ENCODE measurements around the gene DMD. TPM values are rescaled to one million over a fixed set of nuclear protein-coding genes. Genes with fewer than 3 reads are reported as not detected.

The DMD gene
- polyA plus RNA-seq, 2 of the 4 experiments (the other 2 are of a cell fraction) = 0.03 TPM; not detected in 1

GRCh38 chrX:33218819-33219218, 7.5 kb upstream of the DMD start:
- no peak overlapping the region for H3K4me3 ChIP-seq
- no peaks in the 10 kb centered on the region for H3K9me3 ChIP-seq
- H3K27ac ChIP-seq = no peak overlapping the region
- no peaks in the 10 kb centered on the region for H3K4me1 ChIP-seq
- H3K4me2 ChIP-seq = no peak overlapping the region
- no peak for ATAC-seq
- ChIA-PET CTCF (no interaction called here), POLR2A (no interaction called here)
- TF ChIP-seq PHF8 (IDR thresholded peaks at IDR 0.05; ENCODE audit: borderline replicate concordance, low read depth) (no peak), ZC3H11A (IDR thresholded peaks at IDR 0.05) (no peak), EHF (CRISPR knock-in tag; IDR thresholded peaks at IDR 0.05) (no peak), CBX8 (IDR thresholded peaks at IDR 0.05) (no peak), CTCF (IDR thresholded peaks at IDR 0.05) (no peak), SMC3 (IDR thresholded peaks at IDR 0.05) (no peak), ZNF302 (CRISPR knock-in tag; IDR thresholded peaks at IDR 0.05) (no peak), RCOR1 (IDR thresholded peaks at IDR 0.05; ENCODE audit: low read depth, low read length) (no peak), POLR2A (IDR thresholded peaks at IDR 0.05; ENCODE audit: low read length) (no peak), RNF2 (IDR thresholded peaks at IDR 0.05; ENCODE audit: borderline replicate concordance, low read depth) (no peak), MYC (IDR thresholded peaks at IDR 0.05; ENCODE audit: borderline replicate concordance, low read length) (no peak), CHD2 (IDR thresholded peaks at IDR 0.05; ENCODE audit: low read length, partially characterized antibody) (no peak), HOXB13 (CRISPR knock-in tag; IDR thresholded peaks at IDR 0.05; ENCODE audit: low read depth) (no peak), HOXA7 (CRISPR knock-in tag; IDR thresholded peaks at IDR 0.05) (no peak), E2F6 (IDR thresholded peaks at IDR 0.05; ENCODE audit: borderline replicate concordance, low read depth) (no peak)
- TF ChIP-seq, protein P1, sequence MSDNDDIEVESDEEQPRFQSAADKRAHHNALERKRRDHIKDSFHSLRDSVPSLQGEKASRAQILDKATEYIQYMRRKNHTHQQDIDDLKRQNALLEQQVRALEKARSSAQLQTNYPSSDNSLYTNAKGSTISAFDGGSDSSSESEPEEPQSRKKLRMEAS (IDR thresholded peaks at IDR 0.05) = no peak
- TF ChIP-seq, protein P2, sequence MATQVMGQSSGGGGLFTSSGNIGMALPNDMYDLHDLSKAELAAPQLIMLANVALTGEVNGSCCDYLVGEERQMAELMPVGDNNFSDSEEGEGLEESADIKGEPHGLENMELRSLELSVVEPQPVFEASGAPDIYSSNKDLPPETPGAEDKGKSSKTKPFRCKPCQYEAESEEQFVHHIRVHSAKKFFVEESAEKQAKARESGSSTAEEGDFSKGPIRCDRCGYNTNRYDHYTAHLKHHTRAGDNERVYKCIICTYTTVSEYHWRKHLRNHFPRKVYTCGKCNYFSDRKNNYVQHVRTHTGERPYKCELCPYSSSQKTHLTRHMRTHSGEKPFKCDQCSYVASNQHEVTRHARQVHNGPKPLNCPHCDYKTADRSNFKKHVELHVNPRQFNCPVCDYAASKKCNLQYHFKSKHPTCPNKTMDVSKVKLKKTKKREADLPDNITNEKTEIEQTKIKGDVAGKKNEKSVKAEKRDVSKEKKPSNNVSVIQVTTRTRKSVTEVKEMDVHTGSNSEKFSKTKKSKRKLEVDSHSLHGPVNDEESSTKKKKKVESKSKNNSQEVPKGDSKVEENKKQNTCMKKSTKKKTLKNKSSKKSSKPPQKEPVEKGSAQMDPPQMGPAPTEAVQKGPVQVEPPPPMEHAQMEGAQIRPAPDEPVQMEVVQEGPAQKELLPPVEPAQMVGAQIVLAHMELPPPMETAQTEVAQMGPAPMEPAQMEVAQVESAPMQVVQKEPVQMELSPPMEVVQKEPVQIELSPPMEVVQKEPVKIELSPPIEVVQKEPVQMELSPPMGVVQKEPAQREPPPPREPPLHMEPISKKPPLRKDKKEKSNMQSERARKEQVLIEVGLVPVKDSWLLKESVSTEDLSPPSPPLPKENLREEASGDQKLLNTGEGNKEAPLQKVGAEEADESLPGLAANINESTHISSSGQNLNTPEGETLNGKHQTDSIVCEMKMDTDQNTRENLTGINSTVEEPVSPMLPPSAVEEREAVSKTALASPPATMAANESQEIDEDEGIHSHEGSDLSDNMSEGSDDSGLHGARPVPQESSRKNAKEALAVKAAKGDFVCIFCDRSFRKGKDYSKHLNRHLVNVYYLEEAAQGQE (IDR thresholded peaks at IDR 0.05) = no peak
- TF ChIP-seq, protein P3, sequence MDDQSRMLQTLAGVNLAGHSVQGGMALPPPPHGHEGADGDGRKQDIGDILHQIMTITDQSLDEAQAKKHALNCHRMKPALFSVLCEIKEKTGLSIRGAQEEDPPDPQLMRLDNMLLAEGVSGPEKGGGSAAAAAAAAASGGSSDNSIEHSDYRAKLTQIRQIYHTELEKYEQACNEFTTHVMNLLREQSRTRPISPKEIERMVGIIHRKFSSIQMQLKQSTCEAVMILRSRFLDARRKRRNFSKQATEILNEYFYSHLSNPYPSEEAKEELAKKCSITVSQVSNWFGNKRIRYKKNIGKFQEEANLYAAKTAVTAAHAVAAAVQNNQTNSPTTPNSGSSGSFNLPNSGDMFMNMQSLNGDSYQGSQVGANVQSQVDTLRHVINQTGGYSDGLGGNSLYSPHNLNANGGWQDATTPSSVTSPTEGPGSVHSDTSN (IDR thresholded peaks at IDR 0.05) = no peak
- TF ChIP-seq, protein P4, sequence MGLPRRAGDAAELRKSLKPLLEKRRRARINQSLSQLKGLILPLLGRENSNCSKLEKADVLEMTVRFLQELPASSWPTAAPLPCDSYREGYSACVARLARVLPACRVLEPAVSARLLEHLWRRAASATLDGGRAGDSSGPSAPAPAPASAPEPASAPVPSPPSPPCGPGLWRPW (IDR thresholded peaks at IDR 0.05) = no peak
- FAIRE-seq = no peak
- 0% methylated on average over 4 of the region's 4 CpGs for WGBS (ENCODE audit: missing lambda C conversion rate)
- no peak for DNase-seq (ENCODE audit: low read depth in 1 of 2, low spot score in 1 of 2)

DNA sequence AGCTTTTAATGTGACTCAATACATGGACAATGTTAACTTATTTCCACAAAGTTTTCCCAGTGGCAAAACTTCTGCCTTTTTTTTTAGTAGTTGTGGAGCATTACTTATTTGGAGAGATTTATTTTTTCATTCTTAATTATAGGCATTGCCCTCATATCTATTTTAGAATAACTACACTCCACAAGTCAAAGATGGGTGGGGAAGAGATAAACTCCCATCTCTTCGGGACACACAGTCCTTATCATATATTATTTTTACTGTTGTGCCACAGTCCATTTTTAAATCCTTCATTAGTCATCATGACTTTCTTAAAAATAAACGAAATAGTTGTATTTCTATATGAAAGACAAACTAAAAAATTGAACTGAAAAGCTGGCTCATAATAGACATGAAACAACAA, 1.2 kb downstream of the DMD start:
- H3K27ac ChIP-seq = no peak overlapping the region
- WGBS (ENCODE audit: missing lambda C conversion rate) = 12% methylated on average over 2 of the region's 2 CpGs
- no peak overlapping the region for H3K4me2 ChIP-seq
- CTCF ChIA-PET = no interaction called here
- H3K4me1 ChIP-seq = no peaks in the 10 kb centered on the region
- no peak for FAIRE-seq
- POLR2A ChIA-PET = no interaction called here
- H3K9me3 ChIP-seq = no peaks in the 10 kb centered on the region
- DNase-seq (ENCODE audit: low read depth in 1 of 2, low spot score in 1 of 2) = no peak
- no peak overlapping the region for H3K4me3 ChIP-seq
- ATAC-seq = no peak
- TF ChIP-seq PHF8 (IDR thresholded peaks at IDR 0.05; ENCODE audit: borderline replicate concordance, low read depth) (no peak), CHD4 (IDR thresholded peaks at IDR 0.05; ENCODE audit: borderline replicate concordance) (no peak), E2F6 (IDR thresholded peaks at IDR 0.05; ENCODE audit: borderline replicate concordance, low read depth) (no peak), TP53 (CRISPR knock-in tag; IDR thresholded peaks at IDR 0.05) (no peak), CEBPB (IDR thresholded peaks at IDR 0.05) (no peak), ATOH8 (CRISPR knock-in tag; IDR thresholded peaks at IDR 0.05; ENCODE audit: low read depth) (no peak), HOXB13 (CRISPR knock-in tag; IDR thresholded peaks at IDR 0.05; ENCODE audit: low read depth) (no peak), GATA3 (IDR thresholded peaks at IDR 0.05; ENCODE audit: borderline replicate concordance) (no peak), JUNB (IDR thresholded peaks at IDR 0.05) (no peak), HEYL (CRISPR knock-in tag; IDR thresholded peaks at IDR 0.05) (no peak)
- TF ChIP-seq, protein P1 (IDR thresholded peaks at IDR 0.05) = no peak
- TF ChIP-seq, protein P5, sequence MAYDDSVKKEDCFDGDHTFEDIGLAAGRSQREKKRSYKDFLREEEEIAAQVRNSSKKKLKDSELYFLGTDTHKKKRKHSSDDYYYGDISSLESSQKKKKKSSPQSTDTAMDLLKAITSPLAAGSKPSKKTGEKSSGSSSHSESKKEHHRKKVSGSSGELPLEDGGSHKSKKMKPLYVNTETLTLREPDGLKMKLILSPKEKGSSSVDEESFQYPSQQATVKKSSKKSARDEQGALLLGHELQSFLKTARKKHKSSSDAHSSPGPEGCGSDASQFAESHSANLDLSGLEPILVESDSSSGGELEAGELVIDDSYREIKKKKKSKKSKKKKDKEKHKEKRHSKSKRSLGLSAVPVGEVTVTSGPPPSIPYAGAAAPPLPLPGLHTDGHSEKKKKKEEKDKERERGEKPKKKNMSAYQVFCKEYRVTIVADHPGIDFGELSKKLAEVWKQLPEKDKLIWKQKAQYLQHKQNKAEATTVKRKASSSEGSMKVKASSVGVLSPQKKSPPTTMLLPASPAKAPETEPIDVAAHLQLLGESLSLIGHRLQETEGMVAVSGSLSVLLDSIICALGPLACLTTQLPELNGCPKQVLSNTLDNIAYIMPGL (CRISPR knock-in tag; IDR thresholded peaks at IDR 0.05; ENCODE audit: borderline replicate concordance) = no peak

Measured in A549 (cell line).